ENCODE data around the gene YTHDF1.
"Not testable (repeated sequence)": the region's sequence is repeated elsewhere in the genome, so short reads cannot be mapped to it uniquely, and the experiment has no call there.

The YTHDF1 gene

DNA sequence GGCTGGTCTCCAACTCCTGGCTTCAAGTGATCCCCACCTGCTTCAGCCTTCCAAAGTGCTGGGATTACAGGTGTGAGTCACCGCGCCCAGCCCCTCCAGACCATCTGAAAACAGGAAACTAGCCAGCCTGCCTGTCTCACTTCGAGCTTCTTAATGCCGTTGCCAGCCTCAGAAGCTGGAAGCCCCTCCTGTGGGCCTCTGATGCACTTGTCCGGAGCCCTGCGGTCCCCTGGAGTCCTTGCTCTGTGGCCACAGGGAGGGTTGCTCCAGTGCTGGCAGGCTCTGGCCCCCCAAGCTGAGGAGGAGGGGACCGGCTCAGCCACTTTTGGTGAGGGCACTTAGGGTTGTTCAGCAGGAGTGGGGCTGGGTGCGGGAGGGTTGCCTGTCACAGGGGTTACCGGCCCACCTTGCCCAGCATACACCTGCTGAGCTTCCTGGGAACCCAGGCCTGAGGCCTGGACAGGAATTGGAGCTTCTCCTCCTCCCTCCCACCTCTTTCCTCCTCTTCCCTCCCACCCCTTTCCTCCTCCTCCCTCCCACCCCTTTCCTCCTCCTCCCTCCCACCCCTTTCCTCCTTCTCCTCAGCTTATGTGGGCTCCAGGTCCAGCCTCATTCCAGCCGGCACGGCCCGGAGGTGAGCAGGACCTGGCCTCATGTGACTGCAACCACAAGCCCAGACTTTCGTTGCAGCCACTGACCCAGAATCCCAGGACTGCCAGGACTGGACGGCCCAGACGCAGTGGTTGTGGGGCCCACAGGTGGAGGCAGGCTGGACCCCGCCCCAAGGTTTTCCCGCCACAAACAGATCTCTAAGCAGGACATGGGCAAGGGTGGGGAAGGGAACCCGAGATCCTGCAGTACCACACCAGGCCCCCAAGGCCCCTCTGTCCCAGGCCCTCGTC, 10.4 kb upstream of the YTHDF1 start:
- no peak for DNase-seq

DNA sequence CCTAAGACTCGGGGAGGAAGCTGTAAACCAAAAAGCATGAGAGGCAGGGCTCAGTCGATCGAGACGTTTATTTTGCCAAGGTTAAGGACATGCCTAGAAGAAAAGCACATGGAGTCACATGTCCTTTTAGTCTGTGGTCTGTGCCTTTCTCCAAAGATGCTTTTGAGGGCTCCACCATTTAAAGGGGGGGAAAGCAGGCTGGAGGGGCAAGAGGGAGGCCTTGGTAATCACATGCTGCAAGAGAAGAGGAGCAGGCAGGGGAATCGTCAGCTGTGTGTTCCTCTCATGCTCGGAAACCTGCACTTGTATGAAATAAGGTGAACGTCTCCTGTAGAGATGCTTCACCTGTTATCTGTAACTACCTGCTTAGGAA, 9.1 kb upstream of the YTHDF1 start:
- no peak for DNase-seq

DNA sequence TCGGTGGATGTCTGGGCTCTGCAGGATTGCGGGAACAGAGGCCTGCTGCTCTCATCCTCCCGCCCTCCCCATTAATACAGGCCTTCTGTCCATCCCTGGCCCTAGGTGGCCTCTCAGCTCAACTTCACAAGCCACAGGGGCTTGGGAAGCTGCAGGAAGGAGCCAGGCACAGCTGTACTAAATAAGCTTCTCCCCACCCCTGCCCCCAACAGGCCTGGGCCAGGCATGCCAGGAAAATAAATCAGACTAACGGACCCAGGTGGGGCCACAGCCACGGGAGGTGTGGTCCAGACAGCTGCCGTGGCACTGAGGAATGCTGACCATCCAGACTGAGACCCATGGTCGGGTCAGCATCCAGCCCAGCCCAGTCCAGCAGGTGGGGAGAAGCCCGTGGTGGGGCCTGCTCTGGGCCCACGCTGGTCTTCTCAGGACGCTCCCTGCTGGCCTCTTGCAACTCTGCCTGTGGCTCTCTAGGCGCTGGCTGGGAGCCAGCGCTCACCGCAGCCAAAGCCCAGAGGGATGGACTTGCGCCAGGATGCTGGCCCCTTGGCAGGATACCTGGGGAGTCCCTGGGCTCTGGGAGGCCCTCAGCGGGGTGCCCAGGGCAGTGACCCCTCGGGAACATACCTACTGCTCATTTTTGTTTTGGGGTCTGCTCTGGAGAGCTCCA, 8.6 kb upstream of the YTHDF1 start:
- DNase-seq = no peak

GRCh38 chr20:63223826-63224207, 7.9 kb upstream of the YTHDF1 start:
- DNase-seq = no peak

GRCh38 chr20:63223121-63223825, 7.3 kb upstream of the YTHDF1 start:
- peak; percentile 27 for DNase-seq

GRCh38 chr20:63222541-63222940, 6.6 kb upstream of the YTHDF1 start:
- no peak for DNase-seq

GRCh38 chr20:63221400-63222053, 5.6 kb upstream of the YTHDF1 start:
- not testable (repeated sequence) for DNase-seq

- no peak for DNase-seq
These were observed 4.9 kb upstream of the YTHDF1 start for GRCh38 chr20:63220696-63221399.

- DNase-seq = no peak
These were observed 4.1 kb upstream of the YTHDF1 start for GRCh38 chr20:63219866-63220521.

DNA sequence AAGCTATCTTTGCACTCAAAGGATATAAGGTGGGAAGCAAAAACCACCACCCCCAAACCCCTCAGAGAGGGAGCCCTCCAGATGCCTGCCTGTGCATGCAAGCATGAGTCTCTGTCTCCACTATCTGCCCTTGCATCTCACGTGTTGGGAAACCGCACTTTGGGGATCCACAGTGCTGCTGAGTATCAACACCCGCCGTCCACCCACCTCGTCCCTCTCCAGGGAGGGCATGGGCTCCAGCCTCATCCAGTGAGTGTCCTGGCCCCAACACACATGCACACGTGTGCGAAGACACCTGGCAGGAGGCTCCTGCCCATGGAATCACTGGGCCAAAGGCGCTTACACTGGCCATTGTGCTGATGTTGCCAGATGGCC, 3.5 kb upstream of the YTHDF1 start:
- no peak for DNase-seq

GRCh38 chr20:63218701-63219446, 2.9 kb upstream of the YTHDF1 start:
- DNase-seq = no peak

DNA sequence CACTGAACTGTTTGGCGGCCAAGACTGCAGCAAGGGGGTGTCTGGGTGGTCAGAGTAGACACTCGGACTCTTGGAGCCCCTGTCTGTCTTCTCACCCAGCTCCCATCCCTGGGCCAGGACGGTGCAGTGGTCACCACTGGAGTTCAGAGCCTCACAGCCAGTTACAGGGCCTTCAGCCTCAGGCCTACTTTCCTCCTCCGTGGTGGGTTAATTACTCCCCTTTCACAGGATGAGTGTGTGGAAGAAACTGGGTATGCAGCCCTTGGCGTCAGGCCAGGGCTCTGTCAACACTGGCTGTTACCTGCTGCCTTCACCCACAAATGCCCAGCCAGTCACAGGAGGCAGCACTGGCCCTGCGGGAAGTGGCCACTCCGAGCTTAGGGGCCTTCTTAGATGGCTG, 1.8 kb upstream of the YTHDF1 start:
- no peak for DNase-seq

- no peak for DNase-seq
These were observed 1.0 kb upstream of the YTHDF1 start for GRCh38 chr20:63216849-63217471.

- DNase-seq = peak; percentile 7
These were observed 560 bp downstream of the YTHDF1 start for GRCh38 chr20:63215101-63216040.

DNA sequence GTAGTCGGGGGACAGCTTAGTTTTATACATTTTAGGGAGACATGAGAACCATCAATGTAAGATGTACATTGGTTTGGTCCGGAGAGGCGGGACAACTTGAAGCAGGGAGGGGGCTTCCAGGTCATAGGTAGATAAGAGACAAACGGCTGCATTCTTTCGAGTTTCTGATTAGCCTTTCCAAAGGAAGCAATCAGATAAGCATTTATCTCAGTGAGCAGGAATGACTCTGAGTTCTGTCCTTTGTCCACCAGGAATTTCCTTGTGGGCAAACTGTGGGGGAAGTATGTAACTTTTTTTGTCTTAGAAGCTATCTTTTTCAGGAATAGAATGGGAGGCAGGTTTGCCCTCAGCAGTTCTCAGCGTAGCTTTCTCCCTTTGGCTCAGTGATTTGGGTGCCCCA, 1.4 kb downstream of the YTHDF1 start:
- DNase-seq = no peak

GRCh38 chr20:63212792-63213191, 3.1 kb downstream of the YTHDF1 start:
- no peak for DNase-seq

DNA sequence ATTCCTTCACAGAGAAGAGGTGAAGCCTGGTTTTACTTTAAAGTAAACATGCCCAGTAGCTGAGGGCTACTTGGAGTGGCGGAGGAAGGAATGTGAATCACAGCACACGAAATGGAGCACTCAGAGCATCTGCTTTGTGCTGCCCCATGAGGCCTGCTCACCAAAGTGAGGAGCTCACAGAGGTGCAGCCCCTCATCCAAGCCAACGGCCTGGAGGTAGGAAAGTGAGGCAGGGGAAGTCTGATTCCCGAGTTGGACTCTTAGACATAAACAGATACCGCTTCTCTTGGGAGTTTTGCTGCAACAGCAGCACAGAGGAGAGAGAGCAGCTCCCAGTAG, 3.6 kb downstream of the YTHDF1 start:
- no peak for DNase-seq

- no peak for DNase-seq
These were observed 5.8 kb downstream of the YTHDF1 start for GRCh38 chr20:63210011-63210605.

DNA sequence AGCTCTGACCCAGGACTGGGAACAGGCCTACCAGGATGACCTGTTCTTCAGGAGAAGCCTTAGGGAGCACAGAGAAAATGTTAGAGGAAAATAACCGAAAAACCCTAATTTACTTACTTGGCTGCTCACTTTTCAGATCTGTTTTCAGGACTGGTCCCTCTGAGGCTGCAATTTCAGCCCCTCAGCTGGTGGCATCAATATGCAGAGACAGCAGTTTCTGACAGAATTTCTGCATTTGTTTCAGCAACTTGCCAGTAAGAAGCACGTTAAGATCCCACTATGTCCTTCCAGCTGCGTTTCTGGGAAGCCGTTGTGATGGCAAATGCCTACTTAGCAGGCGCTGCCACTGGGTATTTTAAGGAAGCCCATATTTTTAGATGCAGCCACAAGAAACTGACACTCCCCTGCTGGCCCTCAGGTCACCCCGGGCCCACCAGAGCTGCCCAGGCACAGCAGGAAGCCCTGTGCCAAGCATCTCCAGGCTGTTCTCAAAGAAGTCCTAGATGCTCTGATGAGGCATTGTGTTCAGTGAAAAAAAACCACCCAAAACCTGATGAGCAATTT, 7.5 kb downstream of the YTHDF1 start:
- DNase-seq = no peak

All from stimulated activated naive CD4-positive, alpha-beta T cell treated with Interleukin-2 at 50 U/mL for 16 hours (primary cell).